Esophagus muscularis mucosa (tissue), 4 donors: ENCODE results near the gene FBLN1.

ENCODE experiments used
- CTCF ChIP-seq, 3 experiments: fragments of 200-600 bp in 2 of 3; fragments of 450-650 bp in 1 of 3; sonication (generic) in 2 of 3; IDR thresholded peaks; one replicate each; pipeline ENCODE4 v1.5.1; 2017 to 2019; ENCODE audit warnings: antibody characterized with exemption in 3 of 3, mild to moderate bottlenecking in 2 of 3, moderate library complexity in 1 of 3
- EP300 ChIP-seq: sonication (generic); formaldehyde crosslinking; IDR thresholded peaks from one replicate; pipeline ENCODE4 v1.6.1; 2017; ENCODE audit warnings: antibody characterized with exemption
- POLR2AphosphoS5 ChIP-seq, 2 donors: sonication (generic); formaldehyde crosslinking; IDR thresholded peaks; one replicate each; pipeline ENCODE4 v1.6.1; 2017; ENCODE audit warnings: antibody characterized with exemption in 2 of 2

GRCh38 chr22:45502215-45503049 is at the start of gene FBLN1:
- no peak for TF ChIP-seq EP300
- peak in 1 of 2 donors; percentile 47 for TF ChIP-seq POLR2AphosphoS5 (IDR thresholded peaks at IDR 0.05)
- peak in 1 of 3 experiments; percentile 3 for TF ChIP-seq CTCF (IDR thresholded peaks at IDR 0.05)
